H1 (cell line): ENCODE data around the gene FAM120B. TPM values are rescaled to one million over a fixed set of nuclear protein-coding genes. Genes with fewer than 3 reads are reported as not detected.

ENCODE experiments used
- CTCF ChIA-PET: fragments of 300-600 bp; sonication (Branson Sonifier 250); formaldehyde crosslinking; loops from one replicate; lab custom pipeline; 2021; ENCODE audit not compliant: partially characterized antibody; lab: Charles Lee
- POLR2A ChIA-PET: fragments of 300-600 bp; sonication (Branson Sonifier 250); formaldehyde crosslinking; loops from one replicate; lab custom pipeline; 2021; ENCODE audit warnings: inconsistent platforms; ENCODE audit not compliant: partially characterized antibody; lab: Charles Lee
- DNase-seq, 2 experiments: peaks; one replicate each; pipeline versions ENCODE4 v3.0.0 to v3.0.0-alpha.2; 2010 to 2022; ENCODE audit warnings: low spot score in 2 of 2, low read depth in 1 of 2, mixed read lengths in 1 of 2
- FAIRE-seq: peaks from 2 replicates; lab custom pipeline; 2011; peaks lifted over from hg19 to GRCh38; lab: Jason Lieb, UNC
- H2AFZ ChIP-seq: 2 replicates; pipeline ENCODE4 v1.8.1; 2012; ENCODE audit warnings: low read length, inconsistent platforms
- H2AK5ac ChIP-seq: 2 replicates; pipeline ENCODE4 v1.6.1; 2013; ENCODE audit warnings: low read depth, low read length
- H2BK120ac ChIP-seq: replicated peaks from 2 replicates; pipeline ENCODE3; 2013; ENCODE audit warnings: low read depth, low read length, inconsistent platforms
- H2BK12ac ChIP-seq: 2 replicates; pipeline ENCODE4 v1.6.1; 2013; ENCODE audit warnings: low read depth, low read length
- H2BK15ac ChIP-seq: 2 replicates; pipeline ENCODE4 v1.6.1; 2013; ENCODE audit warnings: low read length
- H2BK20ac ChIP-seq: 2 replicates; pipeline ENCODE4 v1.6.1; 2013; ENCODE audit warnings: low read length
- H2BK5ac ChIP-seq: 2 replicates; pipeline ENCODE4 v1.6.1; 2013; ENCODE audit warnings: low read depth, low read length
- H3K14ac ChIP-seq: 2 replicates; pipeline ENCODE4 v1.6.1; 2013; ENCODE audit warnings: inconsistent platforms; ENCODE audit not compliant: insufficient read length
- H3K18ac ChIP-seq: 2 replicates; pipeline ENCODE4 v1.6.1; 2013; ENCODE audit warnings: low read length; ENCODE audit errors: extremely low read depth
- H3K23ac ChIP-seq: 2 replicates; pipeline ENCODE4 v1.6.1; 2013; ENCODE audit warnings: inconsistent platforms; ENCODE audit not compliant: insufficient read length
- H3K23me2 ChIP-seq: 2 replicates; pipeline ENCODE4 v1.6.1; 2013; ENCODE audit warnings: low read depth, low read length
- H3K27ac ChIP-seq: 2 replicates; pipeline ENCODE4 v1.6.1; 2011; ENCODE audit warnings: low read depth, low read length, inconsistent platforms
- H3K27me3 ChIP-seq, 4 experiments: replicated peaks in 1 of 4; 1 replicate in 1 of 4; 2 replicates in 3 of 4; pipeline versions ENCODE4 v1.6.1 to v1.8.1; 2011 to 2013; ENCODE audit warnings: low read length in 3 of 4, mild to moderate bottlenecking in 3 of 4, inconsistent platforms in 2 of 4, mixed read lengths in 2 of 4, moderate library complexity in 1 of 4; ENCODE audit not compliant: control insufficient read depth in 3 of 4, insufficient read depth in 3 of 4; ENCODE audit errors: extremely low read depth in 1 of 4
- H3K36me3 ChIP-seq, 4 experiments: 2 replicates each; pipeline versions ENCODE4 v1.6.1 to v1.8.1; 2011 to 2013; ENCODE audit warnings: mild to moderate bottlenecking in 4 of 4, low read length in 3 of 4, moderate library complexity in 2 of 4, control low read depth in 1 of 4, inconsistent platforms in 1 of 4; ENCODE audit not compliant: insufficient read depth in 4 of 4, control insufficient read depth in 2 of 4
- H3K4ac ChIP-seq: replicated peaks from 2 replicates; pipeline ENCODE3; 2013; ENCODE audit warnings: low read length, low read depth, mixed read lengths, inconsistent platforms; ENCODE audit not compliant: insufficient read length
- H3K4me1 ChIP-seq, 4 experiments: replicated peaks in 1 of 4; 1 replicate in 1 of 4; 2 replicates in 3 of 4; pipeline versions ENCODE4 v1.6.1 to v1.8.1; 2011 to 2013; ENCODE audit warnings: low read length in 3 of 4, inconsistent platforms in 2 of 4, mixed read lengths in 1 of 4; ENCODE audit not compliant: insufficient read depth in 4 of 4, control insufficient read depth in 3 of 4
- H3K4me2 ChIP-seq, 2 experiments: 2 replicates each; pipeline versions ENCODE4 v1.6.1 to v1.8.1; 2011 to 2013; ENCODE audit warnings: low read depth in 2 of 2, low read length in 2 of 2, control low read depth in 1 of 2, inconsistent platforms in 1 of 2, mild to moderate bottlenecking in 1 of 2; ENCODE audit not compliant: insufficient read depth in 1 of 2
- H3K4me3 ChIP-seq, 4 experiments: fragments of 200-600, 300-600 bp in 1 of 4; sonication (generic), shearing (Covaris generic), sonication (Bioruptor Twin) in 1 of 4; 2 replicates each; pipeline versions ENCODE4 v1.5.1 to v1.8.1; 2011 to 2016; ENCODE audit warnings: low read length in 4 of 4, low read depth in 3 of 4, control low read depth in 2 of 4, inconsistent platforms in 2 of 4, mild to moderate bottlenecking in 2 of 4, mixed read lengths in 1 of 4, moderate library complexity in 1 of 4; ENCODE audit not compliant: insufficient read depth in 2 of 4; ENCODE audit errors: extremely low read depth in 1 of 4
- H3K56ac ChIP-seq: replicated peaks from 2 replicates; pipeline ENCODE3; 2013; ENCODE audit warnings: low read depth, mild to moderate bottlenecking, mixed read lengths, low read length, inconsistent platforms; ENCODE audit not compliant: insufficient read length
- H3K79me1 ChIP-seq: 2 replicates; pipeline ENCODE4 v1.6.1; 2013; ENCODE audit warnings: low read depth, low read length, control low read depth
- H3K79me2 ChIP-seq, 2 experiments: 2 replicates each; pipeline versions ENCODE4 v1.6.1 to v1.8.1; 2012 to 2013; ENCODE audit warnings: low read length in 2 of 2, mild to moderate bottlenecking in 2 of 2, inconsistent platforms in 1 of 2; ENCODE audit not compliant: insufficient read depth in 2 of 2, control insufficient read depth in 1 of 2
- H3K9ac ChIP-seq, 4 experiments: replicated peaks in 1 of 4; 1 replicate in 1 of 4; 2 replicates in 3 of 4; pipeline versions ENCODE4 v1.6.1 to v1.8.1; 2011 to 2013; ENCODE audit warnings: low read depth in 3 of 4, low read length in 3 of 4, control low read depth in 2 of 4, mild to moderate bottlenecking in 2 of 4, moderate library complexity in 2 of 4, inconsistent platforms in 1 of 4; ENCODE audit errors: extremely low read depth in 1 of 4
- H3K9me3 ChIP-seq, 2 experiments: 2 replicates each; pipeline versions ENCODE4 v1.6.1 to v1.8.1; 2012 to 2013; ENCODE audit warnings: mild to moderate bottlenecking in 2 of 2, moderate library complexity in 2 of 2, control low read depth in 1 of 2, inconsistent platforms in 1 of 2, low read depth in 1 of 2, low read length in 1 of 2, mixed read lengths in 1 of 2; ENCODE audit not compliant: insufficient read depth in 2 of 2
- H4K20me1 ChIP-seq, 2 experiments: replicated peaks in 1 of 2; 2 replicates each; pipeline versions ENCODE3 to v1.8.1; 2011 to 2013; ENCODE audit warnings: inconsistent platforms in 2 of 2, low read length in 2 of 2, mild to moderate bottlenecking in 1 of 2; ENCODE audit not compliant: insufficient read depth in 2 of 2, control insufficient read depth in 1 of 2
- H4K5ac ChIP-seq: 2 replicates; pipeline ENCODE4 v1.6.1; 2013; ENCODE audit warnings: low read length, low read depth, mixed read lengths, inconsistent platforms; ENCODE audit not compliant: insufficient read length
- H4K8ac ChIP-seq: 2 replicates; pipeline ENCODE4 v1.8.0; 2013; ENCODE audit warnings: mild to moderate bottlenecking, moderate library complexity, low read length, inconsistent platforms; ENCODE audit not compliant: insufficient read depth; ENCODE audit errors: extremely low read depth
- H4K91ac ChIP-seq: replicated peaks from 2 replicates; pipeline ENCODE3; 2013; ENCODE audit warnings: low read length, mixed read lengths, inconsistent platforms; ENCODE audit not compliant: insufficient read length
- ASH2L ChIP-seq: fragments of 200-600, 300-600 bp; sonication (generic); IDR thresholded peaks from one replicate; pipeline ENCODE4 v1.7.1; 2017; ENCODE audit warnings: low read length
- RXRA ChIP-seq: IDR thresholded peaks from 2 replicates; pipeline ENCODE4 v1.6.1; 2011; ENCODE audit warnings: low read depth, mild to moderate bottlenecking, low read length, moderate library complexity; ENCODE audit not compliant: insufficient read depth
- SAP30 ChIP-seq: fragments of 300-600 bp; sonication (generic); IDR thresholded peaks from 2 replicates; pipeline ENCODE4 v1.7.1; 2012; ENCODE audit warnings: low read length, moderate library complexity, mild to moderate bottlenecking, inconsistent platforms; ENCODE audit not compliant: insufficient read depth, insufficient replicate concordance
- TCF12 ChIP-seq: IDR thresholded peaks from 2 replicates; pipeline ENCODE4 v1.6.1; 2011; ENCODE audit warnings: low read depth, mild to moderate bottlenecking, low read length
- YY1 ChIP-seq: IDR thresholded peaks from 2 replicates; pipeline ENCODE4 v1.6.1; 2011; ENCODE audit warnings: low read depth, mild to moderate bottlenecking, low read length
- WGBS, 2 experiments: shearing (Covaris generic) in 1 of 2; methylation state at CpG; one replicate each; pipeline versions ENCODE4 v1.1.6 to v1.1.7; 2013 to 2015; ENCODE audit warnings: low lambda C conversion rate in 2 of 2, mixed read lengths in 2 of 2, inconsistent platforms in 1 of 2, low coverage in 1 of 2, missing lambda C conversion rate in 1 of 2; ENCODE audit not compliant: insufficient replicate concordance in 2 of 2, insufficient coverage in 1 of 2, insufficient read length in 1 of 2; ENCODE audit errors: extremely low coverage in 1 of 2, missing lambda C conversion rate in 1 of 2; 5-methylcytosine and 5-hydroxymethylcytosine counted together
- polyA plus RNA-seq, 7 experiments: library from polyadenylated mRNA; depleted of rRNA in 3 of 7; stranded (reverse) in 5 of 7; unstranded in 2 of 7; fragments of >200 nt in 5 of 7; fragments of 200-250 nt in 2 of 7; gene quantifications; 1 replicate in 5 of 7; 2 replicates in 1 of 7; 4 replicates in 1 of 7; pipeline versions ENCODE4 v1.2.1 to v1.2.3, GENCODE V29; 2011 to 2013; ENCODE audit warnings: missing spikeins in 2 of 7, mixed read lengths in 2 of 7
- total RNA-seq: library from RNA; stranded (reverse); fragmentation: NEBNext Ultra II Directional; extraction: Animal tissue kit (Norgen Biotek cat#: 25700); gene quantifications from 2 replicates; pipeline ENCODE4 v1.2.1, GENCODE V29; 2021

The FAM120B gene
- total and polyA plus RNA-seq, 2 of the 8 experiments (the other 6 are each of a cell fraction or from before 2014, with no cell fraction given): 5.1 to 12.5 TPM

DNA sequence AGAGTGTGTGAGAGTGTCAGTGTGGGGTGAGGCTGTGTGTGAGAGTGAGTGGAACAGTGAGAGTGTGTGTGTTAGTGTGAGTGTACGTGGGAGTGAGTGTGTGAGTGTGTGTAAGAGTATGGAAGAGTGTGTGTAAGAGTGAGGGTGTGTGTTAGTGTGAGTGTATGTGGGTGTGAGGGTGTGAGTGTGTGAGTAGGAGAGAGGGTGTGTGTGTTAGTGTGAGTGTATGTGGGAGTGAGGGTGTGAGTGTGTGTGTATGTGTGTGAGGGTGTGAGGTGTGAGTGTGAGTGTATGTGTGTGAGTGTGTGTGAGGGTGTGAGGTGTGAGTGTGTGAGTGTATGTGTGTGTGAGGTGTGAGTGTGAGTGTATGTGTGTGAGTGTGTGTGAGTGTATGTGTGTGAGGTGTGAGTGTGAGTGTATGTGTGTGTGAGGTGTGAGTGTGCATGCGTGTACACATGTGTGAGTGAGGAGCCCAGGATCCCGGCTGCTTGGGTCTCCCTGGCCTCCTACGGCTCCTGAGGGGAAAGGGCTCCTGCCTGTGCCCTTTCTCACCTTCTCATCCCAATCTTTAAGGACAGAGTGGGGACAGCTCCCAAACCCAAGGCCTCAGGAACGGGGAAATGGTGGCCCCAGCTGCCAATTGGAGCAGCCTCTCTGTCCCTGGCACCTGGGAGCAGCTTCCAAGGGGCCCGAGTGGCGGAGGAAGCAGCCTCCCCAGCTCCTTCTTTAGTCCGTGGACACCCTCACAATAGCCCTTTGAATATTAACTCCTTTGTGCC, 146.4 kb downstream of the FAM120B start:
- Histone ChIP-seq H3K14ac (no peak overlapping the region), H2AK5ac (peak overlapping the region; percentile 100; the same call in 1 of the 2 replicates), H3K79me1 (no peaks in the 10 kb centered on the region), H2AFZ (no peak overlapping the region), H3K4me3 (no peak overlapping the region), H3K23me2 (peaks cover 5% of the 10 kb centered on the region; the same call in 1 of the 2 replicates), H2BK5ac (0 out of 2 replicates have a peak overlapping the region, but pooled peaks have one; percentile 35), H3K9ac (no peak overlapping the region), H3K79me2 (no peaks in the 10 kb centered on the region), H3K27ac (no peak overlapping the region), H3K36me3 (no peaks in the 10 kb centered on the region), H2BK120ac (no peak overlapping the region), H3K56ac (peak overlapping the region; percentile 97), H2BK20ac (no peak overlapping the region), H3K27me3 (no peaks in the 10 kb centered on the region), H3K18ac (no peak overlapping the region), H3K23ac (no peak overlapping the region), H3K4me1 (peaks cover 0 to 4% (median under 1%) of the 10 kb centered on the region in 4 experiments; a peak in 1 of 7 replicates), H3K9me3 (no peaks in the 10 kb centered on the region), H3K4ac (no peak overlapping the region), H4K91ac (no peak overlapping the region), H4K5ac (no peak overlapping the region), H3K4me2 (no peak overlapping the region), H2BK15ac (0 out of 2 replicates have a peak overlapping the region, but pooled peaks have one; percentile 61), H2BK12ac (peak overlapping the region; percentile 75; the same call in 1 of the 2 replicates), H4K20me1 (peaks cover 0 to 4% of the 10 kb centered on the region in 2 experiments), H4K8ac (no peak overlapping the region)
- FAIRE-seq: no peak
- TF ChIP-seq RXRA (no peak), YY1 (no peak), SAP30 (no peak), TCF12 (no peak), ASH2L (peak; percentile 25)
- ChIA-PET POLR2A (no interaction called here), CTCF (no interaction called here)
- 77 to 100% methylated on average over 1 to 8 of the region's 8 CpGs for WGBS, 2 experiments
- no peak for DNase-seq
